ENCODE data around the gene PACSIN2. TPM values are rescaled to one million over a fixed set of nuclear protein-coding genes. Genes with fewer than 3 reads are reported as not detected.

Gene PACSIN2
- total and polyA plus RNA-seq, 10 of the 15 experiments (the other 5 are each of a cell fraction or from before 2014, with no cell fraction given): 0.93 to 78.7 (median 46.8) TPM

DNA sequence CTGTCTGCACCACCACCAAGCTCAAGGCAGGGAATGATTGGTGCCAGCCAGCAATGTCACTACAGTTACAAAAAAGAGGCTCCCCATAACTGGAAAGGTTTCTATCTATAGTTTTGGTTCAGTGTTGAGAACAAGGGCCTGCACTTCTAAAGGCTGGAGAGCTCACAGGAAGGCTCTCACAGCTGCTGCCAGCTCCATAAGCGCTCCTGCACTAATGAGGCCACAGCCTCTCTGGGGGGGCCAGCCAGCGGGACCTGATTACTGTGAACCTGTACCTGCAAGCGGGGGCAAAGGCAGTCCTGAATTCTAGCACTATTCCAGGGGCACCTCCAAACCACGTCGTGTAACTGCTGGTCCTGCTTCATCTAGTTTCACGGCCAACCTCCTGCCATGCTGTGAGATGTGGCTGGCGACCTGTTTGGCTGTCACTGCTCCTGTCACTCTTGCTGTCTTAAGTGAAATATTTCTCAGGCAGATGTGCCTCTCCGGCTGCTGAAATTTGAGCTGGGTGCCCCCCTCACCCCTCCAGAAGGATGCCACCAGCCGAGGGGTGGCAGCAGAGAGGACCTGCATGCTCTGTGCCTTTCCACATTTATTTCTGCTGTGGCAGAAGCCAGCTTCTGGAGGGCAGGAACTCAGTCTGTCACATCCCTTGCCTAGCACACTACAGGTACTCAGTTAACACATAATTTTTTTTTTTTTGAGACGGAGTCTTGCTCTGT is 104.6 kb downstream of the PACSIN2 start (continued):
- TF ChIP-seq, protein P1, sequence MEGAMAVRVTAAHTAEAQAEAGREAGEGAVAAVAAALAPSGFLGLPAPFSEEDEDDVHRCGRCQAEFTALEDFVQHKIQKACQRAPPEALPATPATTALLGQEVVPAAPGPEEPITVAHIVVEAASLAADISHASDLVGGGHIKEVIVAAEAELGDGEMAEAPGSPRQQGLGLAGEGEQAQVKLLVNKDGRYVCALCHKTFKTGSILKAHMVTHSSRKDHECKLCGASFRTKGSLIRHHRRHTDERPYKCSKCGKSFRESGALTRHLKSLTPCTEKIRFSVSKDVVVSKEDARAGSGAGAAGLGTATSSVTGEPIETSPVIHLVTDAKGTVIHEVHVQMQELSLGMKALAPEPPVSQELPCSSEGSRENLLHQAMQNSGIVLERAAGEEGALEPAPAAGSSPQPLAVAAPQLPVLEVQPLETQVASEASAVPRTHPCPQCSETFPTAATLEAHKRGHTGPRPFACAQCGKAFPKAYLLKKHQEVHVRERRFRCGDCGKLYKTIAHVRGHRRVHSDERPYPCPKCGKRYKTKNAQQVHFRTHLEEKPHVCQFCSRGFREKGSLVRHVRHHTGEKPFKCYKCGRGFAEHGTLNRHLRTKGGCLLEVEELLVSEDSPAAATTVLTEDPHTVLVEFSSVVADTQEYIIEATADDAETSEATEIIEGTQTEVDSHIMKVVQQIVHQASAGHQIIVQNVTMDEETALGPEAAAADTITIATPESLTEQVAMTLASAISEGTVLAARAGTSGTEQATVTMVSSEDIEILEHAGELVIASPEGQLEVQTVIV (IDR thresholded peaks at IDR 0.05; ENCODE audit: borderline replicate concordance, partially characterized antibody): no peak
- no peak for TF ChIP-seq CBX3 (IDR thresholded peaks at IDR 0.05; ENCODE audit: borderline replicate concordance, low read depth)
- TF ChIP-seq, protein P2, sequence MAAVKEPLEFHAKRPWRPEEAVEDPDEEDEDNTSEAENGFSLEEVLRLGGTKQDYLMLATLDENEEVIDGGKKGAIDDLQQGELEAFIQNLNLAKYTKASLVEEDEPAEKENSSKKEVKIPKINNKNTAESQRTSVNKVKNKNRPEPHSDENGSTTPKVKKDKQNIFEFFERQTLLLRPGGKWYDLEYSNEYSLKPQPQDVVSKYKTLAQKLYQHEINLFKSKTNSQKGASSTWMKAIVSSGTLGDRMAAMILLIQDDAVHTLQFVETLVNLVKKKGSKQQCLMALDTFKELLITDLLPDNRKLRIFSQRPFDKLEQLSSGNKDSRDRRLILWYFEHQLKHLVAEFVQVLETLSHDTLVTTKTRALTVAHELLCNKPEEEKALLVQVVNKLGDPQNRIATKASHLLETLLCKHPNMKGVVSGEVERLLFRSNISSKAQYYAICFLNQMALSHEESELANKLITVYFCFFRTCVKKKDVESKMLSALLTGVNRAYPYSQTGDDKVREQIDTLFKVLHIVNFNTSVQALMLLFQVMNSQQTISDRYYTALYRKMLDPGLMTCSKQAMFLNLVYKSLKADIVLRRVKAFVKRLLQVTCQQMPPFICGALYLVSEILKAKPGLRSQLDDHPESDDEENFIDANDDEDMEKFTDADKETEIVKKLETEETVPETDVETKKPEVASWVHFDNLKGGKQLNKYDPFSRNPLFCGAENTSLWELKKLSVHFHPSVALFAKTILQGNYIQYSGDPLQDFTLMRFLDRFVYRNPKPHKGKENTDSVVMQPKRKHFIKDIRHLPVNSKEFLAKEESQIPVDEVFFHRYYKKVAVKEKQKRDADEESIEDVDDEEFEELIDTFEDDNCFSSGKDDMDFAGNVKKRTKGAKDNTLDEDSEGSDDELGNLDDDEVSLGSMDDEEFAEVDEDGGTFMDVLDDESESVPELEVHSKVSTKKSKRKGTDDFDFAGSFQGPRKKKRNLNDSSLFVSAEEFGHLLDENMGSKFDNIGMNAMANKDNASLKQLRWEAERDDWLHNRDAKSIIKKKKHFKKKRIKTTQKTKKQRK (IDR thresholded peaks at IDR 0.05; ENCODE audit: low read depth, low read length): no peak
- no peak for TF ChIP-seq SRF (IDR thresholded peaks at IDR 0.05; ENCODE audit: low read depth in 2 of 2, low read length in 2 of 2)
- no peak for TF ChIP-seq CHD2 (IDR thresholded peaks at IDR 0.05; ENCODE audit: borderline replicate concordance, low read depth, low read length)

Measured in GM12878 (cell line).